ENCODE data around the gene SKP2.

GRCh38 chr5:36162810-36163486, 11.0 kb downstream of the SKP2 start:
- TF ChIP-seq CTCF (IDR thresholded peaks at IDR 0.05) (no peak), POLR2A (IDR thresholded peaks at IDR 0.05) (no peak)
